AG10803 (cell line): ENCODE results near the gene CMSS1.

ENCODE experiments used
- DNase-seq: peaks from one replicate; pipeline ENCODE4 v3.0.0; 2010; ENCODE audit warnings: low read depth
- H3K4me3 ChIP-seq: 2 replicates; pipeline ENCODE4 v1.5.1; 2011; ENCODE audit warnings: mild to moderate bottlenecking, low read length, control low read depth
- CTCF ChIP-seq: conservative IDR thresholded peaks from 2 replicates; pipeline ENCODE4 v1.5.1; 2011; ENCODE audit warnings: mild to moderate bottlenecking, low read length, control low read depth, inconsistent platforms

The CMSS1 gene

GRCh38 chr3:99885851-99886250 is 68.2 kb downstream of the CMSS1 start:
- no peak for TF ChIP-seq CTCF
- no peak overlapping the region for H3K4me3 ChIP-seq

GRCh38 chr3:99891610-99892285 is 74.1 kb downstream of the CMSS1 start:
- H3K4me3 ChIP-seq, result no peak overlapping the region
- no peak for TF ChIP-seq CTCF
- no peak for DNase-seq

More at GRCh38 chr3:99885851-99886250, 68.2 kb downstream of the CMSS1 start:
- no peak for DNase-seq

- no peak overlapping the region for H3K4me3 ChIP-seq
- DNase-seq, result no peak
- no peak for TF ChIP-seq CTCF
These were observed 74.7 kb downstream of the CMSS1 start for GRCh38 chr3:99892332-99892731.

- no peak overlapping the region for H3K4me3 ChIP-seq
- no peak for TF ChIP-seq CTCF
- no peak for DNase-seq
These were observed 77.6 kb downstream of the CMSS1 start for GRCh38 chr3:99895131-99895696.

GRCh38 chr3:99895703-99896441 is 78.2 kb downstream of the CMSS1 start:
- TF ChIP-seq CTCF, result no peak
- no peak overlapping the region for H3K4me3 ChIP-seq
- DNase-seq, result peak; percentile 92

- no peak for DNase-seq
- TF ChIP-seq CTCF, result no peak
- H3K4me3 ChIP-seq, result no peak overlapping the region
These were observed 78.8 kb downstream of the CMSS1 start for GRCh38 chr3:99896482-99896881.
